GM19324 (cell line): ENCODE data around the gene LSR.

Experiments used
- ATAC-seq: cut with Tn5 transposase; IDR thresholded peaks from one replicate; pipeline ENCODE4 v1.9.1; 2021; ENCODE audit warnings: mild to moderate bottlenecking, moderate library complexity; ENCODE audit not compliant: unreplicated experiment, low FRiP score

LSR gene

GRCh38 chr19:35248310-35249145, at the start of gene LSR:
TSS of gene LSR (plus strand) at chr19:35249002. CDS start at chr19:35249023, 21 bp downstream.
- ATAC-seq, result peak; percentile 89

- no peak for ATAC-seq
Measured at GRCh38 chr19:35199481-35199880, 49.3 kb upstream of the LSR start.

GRCh38 chr19:35202722-35203688, 45.8 kb upstream of the LSR start:
- ATAC-seq, result no peak

- peak; percentile 69 for ATAC-seq
Measured at GRCh38 chr19:35204799-35205732, 43.7 kb upstream of the LSR start.

- ATAC-seq, result no peak
Measured at GRCh38 chr19:35205733-35206323, 43.0 kb upstream of the LSR start.

GRCh38 chr19:35206379-35206778, 42.4 kb upstream of the LSR start:
- ATAC-seq, result no peak

GRCh38 chr19:35206855-35207254, 41.9 kb upstream of the LSR start:
- ATAC-seq, result no peak

GRCh38 chr19:35207391-35207871, 41.4 kb upstream of the LSR start:
- ATAC-seq, result no peak

GRCh38 chr19:35208121-35208520, 40.7 kb upstream of the LSR start:
- no peak for ATAC-seq

- ATAC-seq, result no peak
Measured at GRCh38 chr19:35209646-35210045, 39.2 kb upstream of the LSR start.

GRCh38 chr19:35211545-35212230, 37.1 kb upstream of the LSR start:
- no peak for ATAC-seq

GRCh38 chr19:35212241-35212640, 36.6 kb upstream of the LSR start:
- no peak for ATAC-seq

GRCh38 chr19:35213663-35214632, 34.9 kb upstream of the LSR start:
- peak; percentile 72 for ATAC-seq

GRCh38 chr19:35214766-35215422, 33.9 kb upstream of the LSR start:
- ATAC-seq, result no peak

- ATAC-seq, result no peak
Measured at GRCh38 chr19:35216016-35216832, 32.6 kb upstream of the LSR start.

GRCh38 chr19:35216833-35217648, 31.8 kb upstream of the LSR start:
- no peak for ATAC-seq
